SKM-1 (cell line): Measurements from ENCODE around the gene SLC4A1.

Source experiments
- DNase-seq: peaks from one replicate; lab custom pipeline; 2025; ENCODE audit not compliant: unreplicated experiment; lab: John Stamatoyannopoulos, UW

SLC4A1 gene

DNA sequence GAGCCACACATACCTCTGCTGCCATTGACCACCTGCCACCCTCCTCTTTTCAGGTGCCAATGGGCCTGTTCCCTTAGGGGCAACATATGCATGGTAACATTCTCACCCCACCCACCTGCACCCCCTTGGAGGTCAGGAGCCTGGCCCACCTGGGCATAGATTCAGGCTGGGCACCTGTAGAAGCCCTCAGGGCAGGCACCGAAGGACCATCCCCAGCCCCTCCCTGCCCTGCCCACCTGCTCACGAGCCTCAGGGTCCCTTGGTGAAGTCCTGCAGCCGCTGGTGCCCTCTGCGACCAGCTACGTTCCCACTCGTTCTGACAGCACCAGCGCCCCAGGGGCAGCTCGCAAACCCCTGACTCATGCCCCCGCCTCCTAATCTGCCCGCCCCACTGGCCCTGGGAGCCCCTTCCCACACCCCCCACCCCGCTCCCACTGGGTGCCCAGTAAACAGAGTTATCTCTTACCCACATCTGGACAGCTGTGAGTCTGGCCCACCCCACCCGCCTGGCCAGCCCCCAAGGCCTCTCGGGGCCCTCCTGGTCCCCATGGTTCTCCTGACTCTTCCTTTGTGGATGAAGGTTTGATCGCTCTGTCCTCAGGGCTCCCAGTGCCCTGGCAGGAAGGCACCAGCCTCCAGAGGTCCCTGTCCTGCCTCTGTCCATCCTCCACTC, at the start of gene SLC4A1:
Gene SLC4A1 (minus strand): TSS at position 318 of the 673 bp plus-strand sequence. CDS start 5,269 bp downstream, outside the sequence.
- no peak for DNase-seq

DNA sequence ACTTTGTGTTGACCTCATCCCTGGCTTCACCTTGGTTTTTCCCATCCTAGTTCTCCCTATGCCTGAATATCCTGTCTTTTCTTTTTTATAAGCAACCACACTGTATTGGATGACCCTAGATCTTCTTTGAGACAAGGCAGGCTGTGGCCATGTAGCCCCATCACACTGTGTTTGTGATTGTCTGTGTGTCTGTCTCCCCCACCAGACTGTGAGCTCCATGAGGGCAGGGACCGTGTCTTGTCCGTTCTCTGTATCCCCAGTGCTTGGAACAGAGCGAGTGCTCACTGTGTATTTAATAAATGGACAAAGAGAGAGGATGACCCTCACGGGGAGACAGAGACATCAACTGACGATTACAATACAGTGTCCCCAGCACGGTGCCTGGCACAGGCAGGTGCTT, 49.6 kb upstream of the SLC4A1 start:
- DNase-seq: no peak

DNA sequence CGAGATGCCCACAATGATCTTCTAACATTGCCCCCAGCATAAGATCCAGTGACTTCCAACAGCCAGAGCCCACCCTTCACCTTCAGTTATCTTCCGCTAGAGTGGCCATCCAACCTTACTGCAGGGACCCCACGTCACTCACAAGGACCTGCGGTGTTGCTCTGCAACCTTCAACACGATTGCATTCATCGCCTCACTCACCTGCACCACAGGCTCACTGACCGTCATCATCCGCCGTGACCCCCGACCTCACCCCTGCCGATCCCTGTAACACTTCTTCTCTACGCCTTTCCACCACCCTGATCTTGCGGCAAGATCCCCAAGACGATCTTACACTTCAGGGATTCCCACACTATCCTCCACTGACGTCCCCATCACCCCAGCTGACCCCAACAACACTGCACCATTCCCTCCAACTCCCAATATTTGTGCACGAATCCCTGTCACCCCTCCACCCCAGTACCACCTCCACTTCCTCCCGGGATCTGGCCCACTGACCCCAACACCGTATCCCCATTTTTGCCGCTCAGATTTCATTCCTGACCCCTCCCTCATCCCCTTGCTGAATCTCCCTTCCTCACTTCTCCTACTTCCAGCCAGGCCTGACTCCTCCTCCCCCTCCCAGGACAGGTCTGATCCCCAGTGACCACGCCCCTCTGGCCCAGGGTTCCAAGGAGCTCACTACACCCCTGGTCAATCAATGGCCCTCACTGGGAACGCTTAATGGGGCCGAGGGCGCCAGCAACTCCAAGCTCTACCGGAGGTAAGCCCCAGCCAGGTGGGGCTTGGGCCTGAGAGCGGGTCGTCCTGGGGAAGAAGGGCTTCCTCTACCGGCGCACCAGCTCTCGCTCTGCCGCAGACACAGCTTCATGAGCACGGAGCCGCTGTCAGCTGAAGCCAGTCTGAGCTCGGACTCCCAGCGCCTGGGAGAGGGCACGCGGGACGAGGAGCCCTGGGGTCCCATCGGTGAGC, 48.1 kb upstream of the SLC4A1 start:
- no peak for DNase-seq

DNA sequence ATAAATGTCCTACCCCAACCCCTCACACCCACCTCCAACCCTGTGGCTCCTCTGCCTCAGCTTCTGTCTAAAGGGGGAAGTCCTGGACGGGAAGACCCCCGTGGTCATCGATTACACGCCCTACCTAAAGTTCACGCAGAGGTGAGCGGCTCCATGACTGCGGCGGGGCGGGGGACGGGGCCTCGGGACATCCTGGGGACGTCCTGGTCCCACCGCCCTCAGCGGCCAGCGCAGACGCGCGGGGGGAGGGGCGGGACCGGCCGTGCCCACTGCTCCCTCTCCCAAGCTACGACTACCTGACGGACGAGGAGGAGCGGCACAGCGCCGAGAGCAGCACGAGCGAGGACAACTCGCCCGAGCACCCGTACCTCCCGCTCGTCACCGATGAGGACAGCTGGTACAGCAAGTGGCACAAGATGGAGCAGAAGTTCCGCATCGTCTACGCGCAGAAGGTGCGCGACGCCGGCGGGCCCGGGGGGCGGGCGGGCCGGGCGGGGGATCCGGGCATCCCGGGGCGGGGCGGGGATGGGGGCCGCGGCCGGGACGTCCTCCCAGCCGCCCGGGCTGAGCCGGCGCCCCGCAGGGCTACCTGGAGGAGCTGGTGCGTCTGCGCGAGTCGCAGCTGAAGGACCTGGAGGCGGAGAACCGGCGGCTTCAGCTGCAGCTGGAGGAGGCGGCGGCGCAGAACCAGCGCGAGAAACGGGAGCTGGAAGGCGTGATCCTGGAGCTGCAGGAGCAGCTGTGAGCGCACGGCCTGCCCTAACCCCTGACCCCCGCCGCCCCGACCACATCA, 47.1 kb upstream of the SLC4A1 start:
- no peak for DNase-seq

DNA sequence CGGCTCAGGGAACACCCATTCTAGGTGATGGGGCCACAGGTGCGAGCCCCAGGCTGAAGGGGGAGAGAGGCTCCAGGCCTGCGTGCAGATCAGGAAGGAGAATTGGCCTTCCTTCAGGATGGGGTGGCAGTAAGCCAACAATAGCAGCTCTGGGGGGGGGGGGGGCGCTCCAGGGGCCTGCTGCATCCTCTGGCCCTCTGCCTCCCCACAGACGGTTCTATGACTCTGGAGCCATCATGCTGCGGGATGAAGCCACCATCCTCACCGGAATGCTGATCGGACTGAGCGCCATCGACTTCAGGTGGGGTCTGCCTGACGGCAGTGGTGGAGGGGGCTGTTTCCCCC, 46.6 kb upstream of the SLC4A1 start:
- DNase-seq: no peak

DNA sequence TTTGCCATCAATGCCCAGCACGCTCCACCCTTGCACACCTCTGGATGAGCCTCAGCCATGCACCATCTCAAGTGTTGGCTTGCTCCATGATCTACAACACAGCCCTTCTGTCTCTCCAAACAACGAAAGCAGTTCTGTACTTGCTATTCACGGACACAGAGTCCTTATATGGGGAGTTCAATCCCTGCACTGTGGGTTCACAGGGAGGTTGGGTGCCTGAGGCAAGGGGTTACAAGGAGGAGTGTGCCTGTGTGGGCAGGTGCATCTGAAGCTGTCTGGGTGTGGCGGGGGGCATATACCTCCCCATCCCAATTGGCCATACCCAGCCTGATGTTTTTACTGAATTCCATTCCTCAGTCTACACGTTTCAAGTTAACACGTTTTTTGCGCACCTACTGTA, 46.1 kb upstream of the SLC4A1 start:
- DNase-seq: no peak

DNA sequence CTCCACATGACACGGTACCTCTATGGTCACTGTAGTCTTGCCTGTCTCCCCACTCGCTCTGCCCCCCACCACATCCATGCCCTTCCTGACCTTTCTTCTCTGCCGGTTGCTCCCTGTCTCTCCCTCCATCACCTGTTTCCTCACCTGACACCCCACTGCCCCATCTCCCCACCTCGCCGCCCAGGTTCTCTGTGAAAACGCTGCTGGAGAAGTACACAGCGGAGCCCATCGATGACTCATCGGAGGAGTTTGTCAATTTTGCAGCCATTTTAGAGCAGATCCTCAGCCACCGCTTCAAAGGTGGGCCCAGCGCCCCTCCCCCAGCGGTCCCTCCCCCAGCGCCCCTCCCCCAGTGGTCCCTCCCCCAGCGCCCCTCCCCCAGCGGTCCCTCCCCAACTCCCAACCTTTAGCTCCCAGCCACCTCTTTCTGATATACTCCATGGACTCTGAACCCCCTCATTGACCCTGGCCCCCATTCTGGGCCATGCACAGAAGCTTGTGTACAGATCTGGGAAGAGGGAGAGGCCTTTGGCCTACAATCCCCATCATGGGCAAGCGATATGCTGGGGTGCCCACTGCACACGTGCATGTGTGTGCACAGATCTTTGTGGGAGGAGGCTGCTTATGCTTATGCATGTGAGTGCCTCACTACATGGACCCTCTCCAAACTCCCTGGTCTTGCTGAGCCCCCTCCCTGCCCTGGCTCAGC, 44.6 kb upstream of the SLC4A1 start:
- no peak for DNase-seq

DNA sequence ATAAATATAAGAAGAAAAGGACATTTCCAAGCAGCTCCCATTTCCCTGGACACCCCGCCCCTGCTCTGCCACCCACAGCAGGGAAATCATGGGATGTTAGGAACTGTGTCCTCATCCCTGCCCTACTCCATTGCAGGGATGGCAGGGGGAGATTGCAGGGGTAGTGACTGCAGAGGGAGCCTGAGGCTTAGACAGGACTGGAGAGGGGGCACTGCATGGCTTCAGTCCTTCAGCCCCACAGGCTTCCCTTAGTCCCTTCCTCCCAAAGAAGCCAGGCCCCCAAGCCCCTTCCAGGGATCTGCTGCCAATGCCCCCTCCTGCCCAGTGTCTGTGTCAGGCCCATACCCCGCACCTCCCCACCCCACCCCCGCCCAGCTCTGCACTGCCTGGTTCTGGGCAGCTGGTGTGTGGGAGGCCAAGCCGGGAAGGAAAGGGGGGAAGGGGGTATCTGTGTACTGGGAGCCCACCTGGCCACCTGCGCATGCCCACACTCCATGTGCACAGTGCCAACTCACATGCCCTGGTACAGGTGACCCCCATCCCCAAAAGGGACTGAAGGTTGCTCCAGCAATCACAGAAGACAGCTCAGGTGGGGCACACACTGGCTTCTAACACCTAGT, 43.7 kb upstream of the SLC4A1 start:
- no peak for DNase-seq

DNA sequence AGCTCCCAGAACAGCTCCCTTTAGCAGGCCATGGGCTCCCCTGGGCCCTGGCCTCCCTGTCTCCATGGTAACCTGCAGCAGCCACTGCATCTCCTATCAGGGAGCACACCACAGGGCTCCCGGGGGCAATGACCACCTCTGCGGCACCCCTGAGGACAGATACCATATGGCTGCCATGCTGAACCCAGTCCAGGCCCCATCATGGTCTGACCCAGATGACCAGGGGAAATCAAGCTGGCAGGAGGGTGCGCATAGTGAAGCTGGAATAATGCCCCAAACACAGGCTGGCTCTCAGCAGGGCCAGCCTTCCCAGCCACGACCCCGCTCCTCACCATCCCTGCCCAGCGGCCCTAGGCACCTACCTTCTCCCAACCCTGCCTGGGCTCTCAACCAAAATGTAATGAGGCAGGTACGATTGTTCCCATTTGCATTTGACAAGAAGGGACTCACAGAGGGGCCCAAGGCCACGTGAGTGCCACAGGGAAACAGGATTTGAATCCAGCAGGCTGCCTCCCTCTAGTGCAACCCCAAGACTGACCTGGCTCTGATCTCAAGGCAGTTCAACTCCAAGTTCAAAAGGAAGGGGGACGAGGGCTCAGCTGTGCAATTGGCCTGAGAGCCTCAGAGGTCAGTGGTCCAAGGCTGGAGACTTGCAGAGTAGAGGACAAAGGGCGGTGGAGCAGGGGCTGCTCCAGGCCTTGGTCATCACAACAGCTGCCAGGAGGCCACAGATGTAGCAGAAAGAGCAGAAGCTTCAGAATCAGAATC, 42.9 kb upstream of the SLC4A1 start:
- no peak for DNase-seq

DNA sequence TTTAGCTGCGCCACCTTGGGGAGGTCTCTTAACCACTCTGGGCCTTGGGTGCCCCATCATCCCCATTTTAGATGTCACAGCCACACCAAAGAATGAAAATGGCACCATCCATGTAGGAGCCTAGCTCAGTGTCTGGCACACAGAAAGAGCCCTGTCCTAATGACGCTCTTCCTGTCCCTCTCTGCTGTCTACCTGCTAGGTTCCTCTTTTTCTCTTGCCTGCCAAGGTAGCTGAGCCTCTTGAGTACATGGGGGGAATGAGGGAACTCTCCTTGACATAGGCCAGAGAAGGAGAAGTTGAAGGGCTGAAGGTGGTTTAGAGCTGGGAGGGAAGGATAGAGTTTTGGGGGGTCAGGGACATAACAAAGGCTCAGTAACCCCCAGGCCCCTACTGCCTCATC, 42.3 kb upstream of the SLC4A1 start:
- no peak for DNase-seq

DNA sequence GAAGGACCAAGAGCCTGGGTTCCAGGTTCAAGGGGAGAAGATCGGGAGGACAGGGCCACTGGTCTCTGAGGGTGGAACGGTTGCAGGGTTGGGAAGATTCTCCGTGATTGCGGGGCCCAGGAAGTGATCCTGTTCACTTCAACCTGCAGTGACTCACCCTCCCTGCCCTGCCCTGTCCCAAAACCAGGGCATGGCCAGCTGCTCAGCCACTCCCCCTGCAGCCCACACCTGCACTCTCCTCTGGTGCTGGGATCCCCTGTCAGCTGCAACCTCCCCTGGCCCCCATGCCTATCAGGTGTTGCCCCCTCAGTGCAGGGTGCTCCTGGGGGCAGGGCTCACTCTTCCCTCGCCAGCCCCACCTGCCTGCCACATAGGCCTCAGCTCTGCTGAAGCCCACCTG, 41.5 kb upstream of the SLC4A1 start:
- DNase-seq: no peak

DNA sequence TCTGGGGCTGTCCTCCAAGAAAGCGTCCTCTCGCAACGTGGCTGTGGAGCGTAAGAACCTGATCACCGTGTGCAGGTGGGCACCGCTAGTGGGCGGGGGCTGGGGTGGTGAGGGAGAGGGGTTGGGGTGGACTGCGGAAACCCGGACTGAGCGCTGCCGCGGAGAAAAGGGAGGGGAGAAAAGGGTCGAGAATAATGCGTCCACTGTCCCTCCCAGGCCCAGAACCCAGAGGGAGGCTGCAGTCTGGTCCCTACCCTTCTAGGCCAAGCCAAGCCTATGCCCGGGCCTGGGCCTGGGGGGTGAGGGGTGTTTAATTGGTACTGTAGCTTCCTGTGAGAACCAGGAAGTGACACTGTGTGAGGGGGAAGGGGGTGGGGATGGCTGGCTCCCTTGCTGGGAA, 40.9 kb upstream of the SLC4A1 start:
- DNase-seq: no peak

DNA sequence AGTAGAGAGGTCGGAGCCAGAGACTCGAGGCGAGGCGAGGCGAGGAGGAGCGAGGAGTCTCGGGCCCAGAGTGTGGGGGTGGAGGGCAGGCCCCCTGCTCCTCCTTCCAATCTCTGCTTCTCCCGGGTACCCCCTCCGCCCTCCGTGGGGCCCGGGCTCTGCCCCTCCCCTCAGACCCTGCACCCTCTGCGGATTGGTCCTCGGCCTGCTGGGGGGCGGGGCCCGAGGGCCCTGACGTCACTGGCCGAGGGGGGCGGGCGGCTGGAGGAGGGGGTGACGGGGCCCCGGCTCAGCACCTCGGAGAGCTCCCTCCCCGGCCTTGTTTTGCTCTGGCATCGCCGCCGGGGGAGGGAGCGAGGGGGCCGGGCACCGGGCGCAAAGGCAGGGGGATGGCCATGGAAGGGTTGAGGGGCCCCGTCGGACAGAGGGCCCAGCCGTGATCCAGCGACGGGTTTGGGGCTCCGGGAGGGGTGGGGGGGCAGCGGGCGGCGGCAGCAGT, 40.4 kb upstream of the SLC4A1 start, which contains the start of gene RUNDC3A:
Gene RUNDC3A (plus strand): TSS at position 282 of the 499 bp plus-strand sequence. CDS start 232 bp downstream, outside the sequence.
- no peak for DNase-seq

DNA sequence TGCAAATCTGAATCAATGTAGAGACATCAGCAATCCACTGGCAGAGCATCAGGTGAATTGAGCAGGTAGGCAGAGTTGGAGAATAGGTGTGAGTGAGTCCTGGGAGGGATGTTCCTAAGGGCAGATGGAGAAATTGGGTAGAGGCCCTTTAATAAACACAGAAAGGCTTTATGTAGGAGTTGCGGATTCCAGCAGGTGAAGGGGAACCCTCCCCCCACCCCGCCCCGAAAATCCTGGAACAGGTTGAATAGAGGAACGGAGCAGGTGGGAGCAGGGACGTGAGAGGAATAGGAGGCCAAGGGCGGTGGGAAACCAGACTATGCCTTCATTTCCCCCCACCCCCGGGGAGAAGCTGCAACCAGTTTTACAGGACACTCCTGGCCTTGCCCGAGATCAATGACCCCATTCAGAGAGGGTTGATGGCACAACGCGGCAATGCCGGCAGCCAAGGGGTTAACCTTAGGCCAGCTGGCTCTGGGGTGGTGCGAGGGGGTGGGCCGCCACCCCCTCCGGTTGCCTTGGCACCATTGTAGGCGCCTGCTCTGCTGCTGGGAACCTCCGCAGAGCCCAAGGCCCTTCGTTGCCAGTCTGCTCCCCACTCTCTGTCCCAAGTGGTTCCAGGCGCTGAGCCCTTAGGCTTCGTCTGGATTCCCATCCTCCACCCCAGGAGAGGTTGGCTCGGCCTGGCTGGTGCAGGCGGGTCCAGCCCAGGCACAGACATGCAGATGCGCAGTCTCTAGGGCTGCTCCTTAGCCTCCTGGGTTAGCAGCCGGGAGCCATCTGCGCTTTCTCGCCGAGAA, 39.7 kb upstream of the SLC4A1 start:
- DNase-seq: no peak

DNA sequence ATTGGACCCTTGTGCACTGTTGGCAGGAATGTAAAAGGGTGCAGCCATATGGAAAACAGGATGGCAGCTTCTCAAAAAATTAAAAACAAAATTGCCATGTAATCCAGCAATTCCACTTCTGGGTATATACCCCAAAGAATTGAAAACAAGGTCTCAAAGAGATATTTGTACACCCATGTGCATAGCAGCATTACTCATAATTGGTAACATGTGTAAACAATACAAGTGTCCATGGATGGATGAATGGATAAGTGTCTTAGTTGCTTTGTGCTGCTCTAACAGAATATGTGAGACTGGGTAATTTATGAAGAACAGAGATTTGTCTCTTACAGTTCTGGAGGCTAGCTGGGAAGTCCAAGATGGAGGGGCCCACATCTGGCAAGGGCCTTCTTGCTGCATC, 36.7 kb upstream of the SLC4A1 start:
- no peak for DNase-seq

DNA sequence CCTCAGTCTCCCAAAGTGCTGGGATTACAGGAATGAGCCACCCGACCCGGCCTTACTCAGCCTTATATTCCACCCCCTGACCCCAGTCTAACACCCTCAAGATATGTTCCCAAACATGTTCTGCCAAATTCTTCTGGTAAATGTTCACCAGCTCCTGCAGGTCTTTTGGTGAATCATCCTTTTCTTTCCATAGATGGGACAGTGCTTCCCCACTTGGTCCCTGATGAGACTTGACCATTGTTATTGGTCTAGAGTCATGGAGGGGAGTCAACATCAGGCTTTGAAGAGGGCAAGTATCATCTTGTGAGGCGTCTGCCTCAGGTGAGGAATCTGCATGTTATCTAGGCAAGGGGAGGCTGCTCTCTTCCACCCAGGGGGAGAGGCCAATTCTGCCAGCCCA, 30.0 kb upstream of the SLC4A1 start:
- no peak for DNase-seq

DNA sequence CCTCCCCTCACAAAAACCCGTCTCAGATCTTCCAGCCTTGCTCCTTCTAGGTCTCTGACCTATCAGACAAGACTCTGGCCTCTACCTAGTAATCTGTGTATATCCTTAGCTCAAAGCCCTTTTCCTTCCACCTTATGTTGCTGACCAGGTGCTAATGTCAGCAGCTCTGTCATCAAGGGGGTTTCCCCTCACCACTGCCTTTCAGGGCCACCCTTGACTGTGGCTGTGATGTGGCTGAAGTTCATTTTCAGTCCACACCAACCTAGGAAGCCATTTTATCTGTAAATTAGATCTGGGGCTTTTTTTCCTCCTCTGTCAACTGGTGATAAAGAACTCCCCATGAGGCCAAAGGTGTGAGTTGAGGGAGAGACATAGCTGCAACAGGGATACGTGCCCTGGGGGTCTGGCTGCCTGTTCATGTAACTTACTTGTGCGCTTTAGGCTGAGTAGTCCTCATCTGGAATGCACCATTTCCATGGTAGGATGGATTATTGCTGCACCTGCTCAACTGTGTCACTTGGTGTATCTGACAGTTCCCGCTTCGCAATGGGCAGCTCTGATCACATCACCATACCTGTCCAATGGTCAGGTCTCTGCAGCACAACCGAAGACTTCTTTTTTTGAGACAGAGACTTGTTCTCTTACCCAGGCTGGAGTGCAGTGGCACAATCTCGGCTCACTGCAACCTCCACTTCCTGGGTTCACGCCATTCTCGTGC, 25.7 kb upstream of the SLC4A1 start:
- DNase-seq: no peak

DNA sequence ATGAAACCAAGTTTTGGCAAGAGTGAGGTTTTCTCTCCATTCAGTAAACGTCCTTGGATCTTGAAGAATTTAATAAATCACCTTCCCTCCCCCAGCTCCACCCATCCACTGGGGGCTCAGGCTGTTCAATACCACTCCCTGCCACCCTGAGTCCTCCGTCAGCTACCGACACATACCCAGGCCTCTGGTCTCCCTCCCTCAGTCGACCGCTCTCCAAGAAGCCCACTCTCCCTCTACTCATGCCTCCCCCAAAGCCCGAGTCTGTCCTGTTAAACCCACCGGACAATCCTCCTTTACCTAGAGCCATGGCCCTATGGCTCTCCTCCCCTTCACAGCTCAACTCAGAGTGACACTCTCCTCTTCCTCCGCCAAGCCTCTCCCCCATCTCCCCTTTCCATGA, 19.7 kb upstream of the SLC4A1 start:
- no peak for DNase-seq
